Nephron progenitor cell (in vitro differentiated cells): Measurements from ENCODE around the gene BCORL1.

Source experiments
- DNase-seq: peaks from one replicate; pipeline ENCODE4 v3.0.0; 2021
- H3K27ac Mint-ChIP-seq: 2 replicates; pipeline ENCODE4 v1.8.0; 2021; ENCODE audit warnings: mild to moderate bottlenecking, moderate library complexity, mixed read lengths
- H3K27me3 Mint-ChIP-seq: 2 replicates; pipeline ENCODE4 v1.8.0; 2021; ENCODE audit warnings: mild to moderate bottlenecking, low read depth, mixed read lengths; ENCODE audit not compliant: poor library complexity
- H3K36me3 Mint-ChIP-seq: 2 replicates; pipeline ENCODE4 v1.8.0; 2021; ENCODE audit warnings: low read depth, mixed read lengths
- H3K4me1 Mint-ChIP-seq: 2 replicates; pipeline ENCODE4 v1.8.0; 2021; ENCODE audit warnings: mixed read lengths
- H3K4me3 Mint-ChIP-seq: 2 replicates; pipeline ENCODE4 v1.8.0; 2021; ENCODE audit warnings: mild to moderate bottlenecking, moderate library complexity, mixed read lengths
- H3K9me3 Mint-ChIP-seq: 2 replicates; pipeline ENCODE4 v1.8.0; 2021; ENCODE audit warnings: mild to moderate bottlenecking, moderate library complexity, mixed read lengths
- CTCF ChIP-seq: fragments of 200-600 bp; sonication (generic); IDR thresholded peaks from 2 replicates; pipeline ENCODE4 v1.5.0; 2021; ENCODE audit warnings: antibody characterized with exemption

BCORL1 gene

GRCh38 chrX:130075777-130076176 lies 93.3 kb downstream of the BCORL1 start:
- no peak for DNase-seq
- Mint-ChIP-seq H3K36me3 (no peaks in the 10 kb centered on the region), H3K9me3 (peaks cover 43% of the 10 kb centered on the region), H3K4me1 (peaks cover 5% of the 10 kb centered on the region), H3K27ac (no peak overlapping the region), H3K4me3 (no peak overlapping the region), H3K27me3 (peaks cover 5% of the 10 kb centered on the region)
- TF ChIP-seq CTCF, result no peak

GRCh38 chrX:130079824-130080406 lies 97.5 kb downstream of the BCORL1 start:
- Mint-ChIP-seq H3K36me3 (no peaks in the 10 kb centered on the region), H3K27ac (no peak overlapping the region), H3K27me3 (peaks cover 9% of the 10 kb centered on the region), H3K9me3 (peaks cover 41% of the 10 kb centered on the region), H3K4me3 (no peak overlapping the region), H3K4me1 (peaks cover 41% of the 10 kb centered on the region)
- peak; percentile 68 for TF ChIP-seq CTCF
- DNase-seq, result peak; percentile 58

- no peak overlapping the region for H3K4me3 Mint-ChIP-seq
- peaks cover 39% of the 10 kb centered on the region for H3K9me3 Mint-ChIP-seq
- peaks cover 4% of the 10 kb centered on the region for H3K27me3 Mint-ChIP-seq
- no peaks in the 10 kb centered on the region for H3K36me3 Mint-ChIP-seq
- DNase-seq, result no peak
- peaks cover 50% of the 10 kb centered on the region for H3K4me1 Mint-ChIP-seq
- TF ChIP-seq CTCF, result no peak
- no peak overlapping the region for H3K27ac Mint-ChIP-seq
Observed at GRCh38 chrX:130080791-130081367, 98.4 kb downstream of the BCORL1 start.

GRCh38 chrX:130081421-130082045 lies 99.1 kb downstream of the BCORL1 start:
- no peak for TF ChIP-seq CTCF
- DNase-seq, result no peak
- Mint-ChIP-seq H3K9me3 (peaks cover 38% of the 10 kb centered on the region), H3K36me3 (no peaks in the 10 kb centered on the region), H3K4me1 (peaks cover 56% of the 10 kb centered on the region), H3K4me3 (no peak overlapping the region), H3K27ac (peak overlapping the region; percentile 82), H3K27me3 (peaks cover 4% of the 10 kb centered on the region)

GRCh38 chrX:130082244-130083106 lies 100.0 kb downstream of the BCORL1 start:
- H3K36me3 Mint-ChIP-seq, result no peaks in the 10 kb centered on the region
- H3K4me1 Mint-ChIP-seq, result peaks cover 57% of the 10 kb centered on the region
- H3K9me3 Mint-ChIP-seq, result peaks cover 35% of the 10 kb centered on the region
- H3K4me3 Mint-ChIP-seq, result no peak overlapping the region
- no peak for DNase-seq
- H3K27ac Mint-ChIP-seq, result no peak overlapping the region
- TF ChIP-seq CTCF, result no peak
- peaks cover 4% of the 10 kb centered on the region for H3K27me3 Mint-ChIP-seq
